PFSK-1 (cell line): ENCODE measurements around the gene CTSF.

Experiments
- FOXP2 ChIP-seq: optimal IDR thresholded peaks from 2 replicates; pipeline ENCODE3; 2011; ENCODE audit warnings: borderline replicate concordance, control low read depth, inconsistent platforms; ENCODE audit not compliant: insufficient read depth; ENCODE audit errors: extremely low read length, extremely low read depth
- POLR2AphosphoS5 ChIP-seq: IDR thresholded peaks from 2 replicates; pipeline ENCODE4 v1.6.1; 2012; ENCODE audit warnings: low read depth, mild to moderate bottlenecking, control low read depth, low read length, moderate library complexity
- REST ChIP-seq, 2 experiments: IDR thresholded peaks; 2 replicates each; pipeline versions ENCODE4 v1.6.1 to v1.8.0; 2011 to 2012; ENCODE audit warnings: low read depth in 2 of 2, low read length in 2 of 2, control low read depth in 1 of 2, inconsistent platforms in 1 of 2, mild to moderate bottlenecking in 1 of 2, moderate library complexity in 1 of 2; ENCODE audit not compliant: insufficient read depth in 1 of 2
- SIN3A ChIP-seq: IDR thresholded peaks from 2 replicates; pipeline ENCODE4 v1.6.1; 2012; ENCODE audit warnings: mild to moderate bottlenecking, low read length, moderate library complexity, borderline replicate concordance; ENCODE audit not compliant: insufficient read depth
- TAF1 ChIP-seq: IDR thresholded peaks from 2 replicates; pipeline ENCODE4 v1.6.1; 2012; ENCODE audit warnings: low read length, control low read depth, borderline replicate concordance; ENCODE audit not compliant: insufficient read depth

CTSF gene

GRCh38 chr11:66556086-66556485, 12.3 kb downstream of the CTSF start:
- no peak for TF ChIP-seq FOXP2
- TF ChIP-seq SIN3A: no peak
- TF ChIP-seq TAF1: no peak
- no peak for TF ChIP-seq REST (IDR thresholded peaks at IDR 0.05; ENCODE audit: insufficient read depth in 1 of 2, low read depth in 2 of 2, low read length in 2 of 2)
- no peak for TF ChIP-seq POLR2AphosphoS5

GRCh38 chr11:66555416-66555815, 13.0 kb downstream of the CTSF start:
- TF ChIP-seq SIN3A: no peak
- no peak for TF ChIP-seq REST (IDR thresholded peaks at IDR 0.05; ENCODE audit: insufficient read depth in 1 of 2, low read depth in 2 of 2, low read length in 2 of 2)
- TF ChIP-seq FOXP2: no peak
- TF ChIP-seq POLR2AphosphoS5: no peak
- TF ChIP-seq TAF1: no peak

GRCh38 chr11:66554602-66555001, 13.8 kb downstream of the CTSF start:
- TF ChIP-seq POLR2AphosphoS5: no peak
- TF ChIP-seq FOXP2: no peak
- TF ChIP-seq SIN3A: no peak
- no peak for TF ChIP-seq REST (IDR thresholded peaks at IDR 0.05; ENCODE audit: insufficient read depth in 1 of 2, low read depth in 2 of 2, low read length in 2 of 2)
- no peak for TF ChIP-seq TAF1

- TF ChIP-seq POLR2AphosphoS5: no peak
Observed at GRCh38 chr11:66550887-66551286, 17.5 kb downstream of the CTSF start.

GRCh38 chr11:66549696-66550095, 18.7 kb downstream of the CTSF start:
- TF ChIP-seq REST (IDR thresholded peaks at IDR 0.05; ENCODE audit: insufficient read depth in 1 of 2, low read depth in 2 of 2, low read length in 2 of 2): no peak
- TF ChIP-seq SIN3A: no peak
- no peak for TF ChIP-seq TAF1
- TF ChIP-seq POLR2AphosphoS5: no peak
- no peak for TF ChIP-seq FOXP2
